LNCAP (cell line): ENCODE measurements around the gene ZBTB20.

Experiments
- TF ChIP-seq, protein P1 (sequence below): fragments of 450-650 bp; IDR thresholded peaks from 2 replicates; pipeline ENCODE4 v1.5.1; 2017; ENCODE audit warnings: mild to moderate bottlenecking

ZBTB20 gene

DNA sequence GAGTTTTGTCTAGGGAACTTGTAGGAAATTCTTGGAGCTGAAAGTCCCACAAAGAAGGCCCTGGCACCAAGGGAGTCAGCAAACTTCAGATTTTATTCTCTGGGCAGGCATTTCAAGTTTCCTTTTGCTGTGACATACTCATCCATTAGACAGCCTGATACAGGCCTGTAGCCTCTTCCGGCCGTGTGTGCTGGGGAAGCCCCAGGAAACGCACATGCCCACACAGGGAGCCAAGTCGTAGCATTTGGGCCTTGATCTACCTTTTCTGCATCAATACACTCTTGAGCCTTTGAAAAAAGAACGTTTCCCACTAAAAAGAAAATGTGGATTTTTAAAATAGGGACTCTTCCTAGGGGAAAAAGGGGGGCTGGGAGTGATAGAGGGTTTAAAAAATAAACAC lies 838.3 kb downstream of the ZBTB20 start:
- TF ChIP-seq, protein P1, sequence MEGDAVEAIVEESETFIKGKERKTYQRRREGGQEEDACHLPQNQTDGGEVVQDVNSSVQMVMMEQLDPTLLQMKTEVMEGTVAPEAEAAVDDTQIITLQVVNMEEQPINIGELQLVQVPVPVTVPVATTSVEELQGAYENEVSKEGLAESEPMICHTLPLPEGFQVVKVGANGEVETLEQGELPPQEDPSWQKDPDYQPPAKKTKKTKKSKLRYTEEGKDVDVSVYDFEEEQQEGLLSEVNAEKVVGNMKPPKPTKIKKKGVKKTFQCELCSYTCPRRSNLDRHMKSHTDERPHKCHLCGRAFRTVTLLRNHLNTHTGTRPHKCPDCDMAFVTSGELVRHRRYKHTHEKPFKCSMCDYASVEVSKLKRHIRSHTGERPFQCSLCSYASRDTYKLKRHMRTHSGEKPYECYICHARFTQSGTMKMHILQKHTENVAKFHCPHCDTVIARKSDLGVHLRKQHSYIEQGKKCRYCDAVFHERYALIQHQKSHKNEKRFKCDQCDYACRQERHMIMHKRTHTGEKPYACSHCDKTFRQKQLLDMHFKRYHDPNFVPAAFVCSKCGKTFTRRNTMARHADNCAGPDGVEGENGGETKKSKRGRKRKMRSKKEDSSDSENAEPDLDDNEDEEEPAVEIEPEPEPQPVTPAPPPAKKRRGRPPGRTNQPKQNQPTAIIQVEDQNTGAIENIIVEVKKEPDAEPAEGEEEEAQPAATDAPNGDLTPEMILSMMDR: no peak

DNA sequence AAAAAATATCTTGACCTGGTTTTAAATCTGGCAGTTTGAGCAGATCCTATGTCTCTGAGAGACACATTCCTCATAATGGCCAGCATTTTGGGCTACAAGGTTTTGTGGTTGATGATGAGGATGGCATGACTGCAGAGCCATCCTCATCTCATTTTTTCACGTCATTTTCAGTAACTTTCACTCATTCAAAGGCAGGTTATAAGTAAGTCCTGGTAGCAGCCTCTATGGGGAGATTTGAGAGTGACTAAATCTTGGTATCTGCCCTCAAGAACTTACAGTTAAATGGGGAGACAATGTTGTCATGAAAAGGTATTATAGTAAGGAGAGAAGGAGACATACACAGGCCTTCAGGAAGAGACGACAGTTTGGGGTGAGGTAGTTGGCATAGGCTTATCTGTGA lies 838.7 kb downstream of the ZBTB20 start:
- TF ChIP-seq, protein P1: no peak

DNA sequence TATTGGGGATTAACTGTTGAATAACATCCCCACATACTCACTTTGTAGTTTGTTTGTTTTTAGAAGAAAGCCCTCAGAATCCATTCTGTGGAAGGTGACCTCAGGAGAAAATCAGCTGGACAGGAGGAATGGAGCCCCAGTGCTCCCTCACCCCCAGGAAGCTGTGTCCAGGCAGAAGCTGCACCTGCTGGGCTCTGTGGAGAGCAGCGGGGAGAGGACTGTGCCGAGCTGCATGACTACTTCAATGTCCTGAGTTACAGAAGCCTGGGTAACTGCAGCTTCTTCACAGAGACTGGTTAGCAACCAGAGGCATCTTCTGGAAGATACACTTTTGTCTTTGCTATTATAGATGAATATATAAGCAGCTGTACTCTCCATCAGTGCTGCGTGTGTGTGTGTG lies 839.3 kb downstream of the ZBTB20 start:
- TF ChIP-seq, protein P1: no peak

DNA sequence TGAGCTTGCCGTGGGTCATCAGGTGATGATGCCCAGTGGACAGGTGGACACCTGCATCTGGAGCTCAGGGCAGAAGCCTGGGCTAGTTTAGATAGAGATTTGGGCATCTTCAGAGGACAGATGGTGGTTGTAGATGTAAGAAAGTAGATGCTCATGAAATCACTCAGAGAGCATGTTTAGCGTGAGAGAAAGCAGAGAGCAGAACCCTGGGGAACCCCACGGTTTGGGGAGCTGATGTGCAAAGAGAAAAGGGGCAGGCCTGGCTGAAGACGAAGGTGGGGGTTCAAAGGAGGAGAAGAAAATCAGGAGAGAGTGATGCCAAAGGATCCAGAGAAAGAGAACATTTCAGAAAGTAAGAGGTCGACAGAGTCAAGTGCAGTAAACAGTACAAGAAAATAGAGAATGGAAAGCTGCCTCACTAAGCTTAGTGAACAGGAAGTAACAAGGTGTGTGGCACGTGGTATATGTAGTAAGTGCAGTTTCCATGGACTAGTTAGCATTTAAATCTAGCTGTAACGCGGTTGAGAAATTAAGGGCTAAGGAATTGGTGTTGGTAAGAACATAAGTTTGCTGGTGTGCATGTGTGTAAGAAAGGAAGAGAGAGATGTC lies 839.8 kb downstream of the ZBTB20 start:
- TF ChIP-seq, protein P1: no peak

DNA sequence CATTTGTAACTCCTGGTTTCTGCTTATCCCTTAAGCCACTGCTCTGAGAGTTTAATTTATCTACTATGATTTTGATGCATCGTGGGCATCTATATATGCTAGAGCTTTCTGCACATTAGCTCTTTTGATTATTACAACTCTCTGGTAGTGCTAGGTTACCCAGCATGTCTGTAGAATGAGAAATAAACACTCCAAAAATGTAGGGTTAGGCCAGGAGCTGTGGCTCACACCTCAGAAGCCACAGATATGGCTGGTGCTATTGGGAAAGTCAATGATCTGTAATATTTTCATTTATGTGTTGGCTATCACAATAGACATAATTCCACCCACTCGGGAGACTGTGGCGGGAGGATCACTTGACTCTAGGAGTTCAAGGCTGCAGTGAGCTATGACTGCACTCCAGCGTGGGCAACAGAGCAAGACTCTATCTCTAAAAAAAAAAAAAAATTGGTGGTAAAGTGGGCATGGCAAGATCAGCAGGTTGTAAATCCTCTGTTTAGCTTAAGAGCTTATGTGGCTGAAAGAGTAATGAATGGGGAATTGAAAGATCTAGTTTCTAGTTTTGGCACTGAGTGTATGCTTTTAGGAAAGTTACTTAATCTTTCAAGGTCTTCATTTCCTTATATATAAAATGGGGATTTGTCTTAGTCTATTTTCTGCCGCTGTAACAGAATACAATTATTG lies 847.0 kb downstream of the ZBTB20 start:
- TF ChIP-seq, protein P1: no peak

DNA sequence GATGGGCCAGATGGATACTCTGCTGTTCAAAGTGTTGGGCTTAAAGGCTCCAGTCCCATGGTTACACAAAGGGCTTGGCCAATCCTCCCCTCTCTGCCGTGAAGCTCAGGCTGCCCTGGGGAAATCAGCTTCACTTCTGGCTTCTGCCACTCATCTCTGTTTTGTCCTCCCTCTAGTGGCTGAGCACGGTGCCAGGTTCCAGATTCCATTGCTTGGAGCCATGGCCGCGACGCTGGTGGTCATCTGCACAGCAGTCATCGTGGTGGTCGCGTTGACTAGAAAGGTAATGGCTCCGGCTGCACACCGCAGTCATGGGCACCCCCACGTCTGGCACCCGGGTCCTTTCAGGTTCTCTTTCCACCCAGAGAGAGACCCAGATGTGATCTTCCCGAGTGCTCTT lies 847.7 kb downstream of the ZBTB20 start:
- TF ChIP-seq, protein P1: peak; percentile 65

DNA sequence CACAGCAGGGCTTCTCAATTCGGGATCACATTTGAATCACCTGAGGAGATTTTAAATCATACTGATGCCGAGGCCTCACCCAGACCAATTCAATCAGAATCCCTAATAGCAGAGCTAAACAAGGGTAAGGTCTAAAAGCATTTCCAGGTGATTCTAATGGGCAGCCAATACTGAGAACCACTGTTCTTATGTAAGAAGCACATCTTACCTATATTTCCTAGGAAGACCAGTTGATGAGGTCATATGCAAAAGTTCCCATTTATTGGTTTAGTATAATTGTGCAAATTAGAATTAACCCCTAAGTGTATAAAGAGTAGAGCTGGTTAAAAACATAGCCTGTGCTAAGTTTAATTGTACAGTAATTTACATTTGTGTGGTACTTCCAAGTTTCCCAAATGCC lies 851.1 kb downstream of the ZBTB20 start:
- TF ChIP-seq, protein P1: no peak
